Activated naive CD8-positive, alpha-beta T cell treated with anti-CD3 and anti-CD28 coated beads, Interleukin-2, amount 50 U/mL, for 16 hours (primary cell): Measurements from ENCODE around the gene DCPS.
"Not testable (repeated sequence)": the region's sequence is repeated elsewhere in the genome, so short reads cannot be mapped to it uniquely, and the experiment has no call there.

Source experiments
- DNase-seq: peaks from one replicate; pipeline ENCODE4 v3.0.0-alpha.2; 2020; ENCODE audit warnings: low read depth, low spot score

Gene DCPS

GRCh38 chr11:126303623-126304456 is at the start of gene DCPS:
Gene DCPS, plus strand, starts transcription at chr11:126304060. Its CDS starts 21 bp downstream, at chr11:126304081.
- peak; percentile 64 for DNase-seq

GRCh38 chr11:126254819-126255218 is 49.0 kb upstream of the DCPS start:
- DNase-seq: no peak

- not testable (repeated sequence) for DNase-seq
Observed at GRCh38 chr11:126255507-126255906, 48.4 kb upstream of the DCPS start.

- no peak for DNase-seq
Observed at GRCh38 chr11:126256216-126256615, 47.6 kb upstream of the DCPS start.

GRCh38 chr11:126257144-126257543 is 46.7 kb upstream of the DCPS start:
- DNase-seq: no peak

GRCh38 chr11:126257764-126258163 is 46.1 kb upstream of the DCPS start:
- DNase-seq: no peak

GRCh38 chr11:126262216-126262615 is 41.6 kb upstream of the DCPS start:
- no peak for DNase-seq

- DNase-seq: no peak
Observed at GRCh38 chr11:126263489-126263888, 40.4 kb upstream of the DCPS start.

GRCh38 chr11:126265811-126266210 is 38.0 kb upstream of the DCPS start:
- no peak for DNase-seq

- DNase-seq: no peak
Observed at GRCh38 chr11:126267650-126268049, 36.2 kb upstream of the DCPS start.

GRCh38 chr11:126268361-126268707 is 35.5 kb upstream of the DCPS start:
- no peak for DNase-seq

GRCh38 chr11:126268708-126269579 is 34.9 kb upstream of the DCPS start, which contains the start of the genes FOXRED1 and SRPRA:
Gene FOXRED1, plus strand, starts transcription at chr11:126269154. Its CDS starts 53 bp downstream, at chr11:126269207.
Gene SRPRA, minus strand, starts transcription at chr11:126268895. Its CDS starts 91 bp downstream, at chr11:126268804.
- DNase-seq: peak; percentile 100

- DNase-seq: no peak
Observed at GRCh38 chr11:126277322-126277721, 26.5 kb upstream of the DCPS start.

- DNase-seq: no peak
Observed at GRCh38 chr11:126277780-126278179, 26.1 kb upstream of the DCPS start.

GRCh38 chr11:126279191-126279590 is 24.7 kb upstream of the DCPS start:
- DNase-seq: no peak

- no peak for DNase-seq
Observed at GRCh38 chr11:126280595-126280994, 23.3 kb upstream of the DCPS start.

- DNase-seq: no peak
Observed at GRCh38 chr11:126281245-126281644, 22.6 kb upstream of the DCPS start.

- no peak for DNase-seq
Observed at GRCh38 chr11:126281666-126282175, 22.1 kb upstream of the DCPS start.

- no peak for DNase-seq
Observed at GRCh38 chr11:126282361-126282735, 21.5 kb upstream of the DCPS start.

- peak; percentile 15 for DNase-seq
Observed at GRCh38 chr11:126282736-126283591, 20.9 kb upstream of the DCPS start, which contains the start of gene TIRAP. Gene TIRAP, plus strand, starts transcription at chr11:126283093. Its CDS starts 7,802 bp downstream, at chr11:126290895.

- DNase-seq: peak; percentile 79
Observed at GRCh38 chr11:126284829-126285228, 19.0 kb upstream of the DCPS start.
